WTC11 (cell line): ENCODE data around the gene ARHGEF9. TPM values are rescaled to one million over a fixed set of nuclear protein-coding genes. Genes with fewer than 3 reads are reported as not detected.

Experiments
- ATAC-seq: fragments of 200-7000 bp; cut with Tn5 transposase; 2 replicates; pipeline ENCODE4 v1.10.0; 2021; ENCODE audit warnings: mild to moderate bottlenecking, moderate library complexity
- CTCF ChIA-PET: fragments of 300-600 bp; sonication (Branson Sonifier 250); formaldehyde crosslinking; loops from one replicate; lab custom pipeline; 2021; ENCODE audit warnings: antibody characterized with exemption; lab: Charles Lee
- POLR2A ChIA-PET: fragments of 350-600 bp; sonication (Branson Sonifier 250); formaldehyde crosslinking; loops from one replicate; lab custom pipeline; 2021; ENCODE audit warnings: antibody characterized with exemption; lab: Charles Lee
- DNase-seq: peaks from one replicate; pipeline ENCODE4 v3.0.0; 2021; ENCODE audit warnings: low spot score
- H3K27ac Mint-ChIP-seq: 2 replicates; pipeline ENCODE4 v1.8.0; 2021; ENCODE audit warnings: mixed read lengths
- H3K27me3 Mint-ChIP-seq: 2 replicates; pipeline ENCODE4 v1.8.0; 2021; ENCODE audit warnings: low read depth, mild to moderate bottlenecking, moderate library complexity, mixed read lengths
- H3K36me3 Mint-ChIP-seq: 2 replicates; pipeline ENCODE4 v1.8.0; 2021; ENCODE audit warnings: mixed read lengths
- H3K4me1 Mint-ChIP-seq: 2 replicates; pipeline ENCODE4 v1.8.0; 2022; ENCODE audit warnings: mixed read lengths
- H3K4me3 Mint-ChIP-seq: 2 replicates; pipeline ENCODE4 v1.8.0; 2021; ENCODE audit warnings: mild to moderate bottlenecking, moderate library complexity, mixed read lengths
- H3K9me3 Mint-ChIP-seq: 2 replicates; pipeline ENCODE4 v1.8.0; 2021; ENCODE audit warnings: mixed read lengths
- AFF4 ChIP-seq: sonication (generic); formaldehyde crosslinking; IDR thresholded peaks from 2 replicates; pipeline ENCODE4 v1.8.1; 2023; ENCODE audit warnings: mild to moderate bottlenecking, missing genetic modification reagents, borderline replicate concordance
- ARID4B ChIP-seq: sonication (generic); formaldehyde crosslinking; IDR thresholded peaks from 2 replicates; pipeline ENCODE4 v1.8.0; 2023; ENCODE audit warnings: missing genetic modification reagents, mild to moderate bottlenecking, borderline replicate concordance
- ATF6 ChIP-seq: sonication (generic); formaldehyde crosslinking; IDR thresholded peaks from 2 replicates; pipeline ENCODE4 v1.8.1; 2023; ENCODE audit warnings: mild to moderate bottlenecking, missing genetic modification reagents
- CBFB ChIP-seq: sonication (generic); formaldehyde crosslinking; IDR thresholded peaks from 2 replicates; pipeline ENCODE4 v1.8.1; 2022; ENCODE audit warnings: mild to moderate bottlenecking, low read depth, missing genetic modification reagents
- EMX1 ChIP-seq: fragments of 250-450 bp; sonication (Bioruptor Pico); IDR thresholded peaks from 2 replicates; pipeline ENCODE4 v1.8.0; 2021; ENCODE audit warnings: mild to moderate bottlenecking
- ERG ChIP-seq: fragments of 250-450 bp; sonication (Bioruptor Pico); IDR thresholded peaks from 2 replicates; pipeline ENCODE4 v1.8.0; 2021; ENCODE audit warnings: mild to moderate bottlenecking
- FOXP4 ChIP-seq: sonication (generic); formaldehyde crosslinking; IDR thresholded peaks from 2 replicates; pipeline ENCODE4 v1.8.0; 2022; ENCODE audit warnings: mild to moderate bottlenecking, missing genetic modification reagents
- HMGXB4 ChIP-seq: sonication (generic); formaldehyde crosslinking; IDR thresholded peaks from 2 replicates; pipeline ENCODE4 v1.8.1; 2023; ENCODE audit warnings: mild to moderate bottlenecking, moderate library complexity, missing genetic modification reagents
- MAX ChIP-seq: sonication (generic); formaldehyde crosslinking; IDR thresholded peaks from 2 replicates; pipeline ENCODE4 v1.8.0; 2022; ENCODE audit warnings: mild to moderate bottlenecking, missing genetic modification reagents
- NFYB ChIP-seq: sonication (generic); formaldehyde crosslinking; conservative IDR thresholded peaks from 2 replicates; pipeline ENCODE4 v1.8.0; 2022; ENCODE audit warnings: low read depth, missing genetic modification reagents
- NR1H2 ChIP-seq: sonication (generic); formaldehyde crosslinking; IDR thresholded peaks from 2 replicates; pipeline ENCODE4 v1.9.0; 2021; ENCODE audit warnings: mild to moderate bottlenecking, moderate library complexity, missing genetic modification reagents
- TP53 ChIP-seq: sonication (generic); formaldehyde crosslinking; IDR thresholded peaks from 2 replicates; pipeline ENCODE4 v1.8.1; 2023; ENCODE audit warnings: mild to moderate bottlenecking, missing genetic modification reagents
- ZBTB21 ChIP-seq: sonication (generic); formaldehyde crosslinking; IDR thresholded peaks from 2 replicates; pipeline ENCODE4 v1.8.1; 2023; ENCODE audit warnings: mild to moderate bottlenecking, missing genetic modification reagents, borderline replicate concordance
- ZMAT4 ChIP-seq: fragments of 250-450 bp; sonication (Bioruptor Pico); IDR thresholded peaks from 2 replicates; pipeline ENCODE4 v1.9.0; 2021; ENCODE audit warnings: mild to moderate bottlenecking
- ZNF317 ChIP-seq: sonication (generic); formaldehyde crosslinking; IDR thresholded peaks from 2 replicates; pipeline ENCODE4 v1.8.1; 2023; ENCODE audit warnings: low read depth, mild to moderate bottlenecking, moderate library complexity, missing genetic modification reagents, borderline replicate concordance
- ZNF396 ChIP-seq: fragments of 250-450 bp; sonication (Bioruptor Pico); IDR thresholded peaks from 2 replicates; pipeline ENCODE4 v1.8.0; 2021; ENCODE audit warnings: mild to moderate bottlenecking, moderate library complexity, borderline replicate concordance
- ZNF425 ChIP-seq: fragments of 250-450 bp; sonication (Bioruptor Pico); conservative IDR thresholded peaks from 2 replicates; pipeline ENCODE4 v1.9.0; 2021; ENCODE audit warnings: mild to moderate bottlenecking
- total RNA-seq: library from RNA; stranded (reverse); gene quantifications from 3 replicates; pipeline ENCODE4 v1.2.3, GENCODE V29; 2021

Gene ARHGEF9
- total RNA-seq, 1 experiment from 2014 or later = 32.1 TPM

GRCh38 chrX:63613531-63614028 is 171.4 kb downstream of the ARHGEF9 start (continued):
- no peak for TF ChIP-seq HMGXB4 (CRISPR knock-in tag)
- no peak for TF ChIP-seq ERG
- no peak for TF ChIP-seq ZMAT4
- no peak for TF ChIP-seq NR1H2 (CRISPR knock-in tag)
- no peak for TF ChIP-seq ATF6 (CRISPR knock-in tag)
- TF ChIP-seq ZNF396 (CRISPR knock-in tag) = no peak
- TF ChIP-seq ZNF317 (CRISPR knock-in tag) = no peak

- no peaks in the 10 kb centered on the region for H3K27me3 Mint-ChIP-seq
- no peaks in the 10 kb centered on the region for H3K36me3 Mint-ChIP-seq
- CTCF ChIA-PET = no interaction called here
- POLR2A ChIA-PET = no interaction called here
- DNase-seq (no peak), ATAC-seq (no peak)
- 0 out of 2 replicates have a peak, but pooled peaks cover 3% of the 10 kb centered on the region for H3K9me3 Mint-ChIP-seq
- H3K4me1 Mint-ChIP-seq = peaks cover 21% of the 10 kb centered on the region
- H3K27ac Mint-ChIP-seq = no peak overlapping the region
- no peak overlapping the region for H3K4me3 Mint-ChIP-seq
- TF ChIP-seq NFYB (CRISPR knock-in tag) = no peak
- no peak for TF ChIP-seq MAX (CRISPR knock-in tag)
- no peak for TF ChIP-seq ZBTB21 (CRISPR knock-in tag)
- no peak for TF ChIP-seq EMX1 (CRISPR knock-in tag)
- no peak for TF ChIP-seq TP53 (CRISPR knock-in tag)
- no peak for TF ChIP-seq AFF4 (CRISPR knock-in tag)
- no peak for TF ChIP-seq CBFB (CRISPR knock-in tag)
- no peak for TF ChIP-seq ZNF425 (CRISPR knock-in tag)
- TF ChIP-seq ARID4B (CRISPR knock-in tag) = no peak
- TF ChIP-seq FOXP4 (CRISPR knock-in tag) = no peak
These were observed 199.1 kb downstream of the ARHGEF9 start for GRCh38 chrX:63585936-63586335.
